GM12878 (cell line): ENCODE results near the gene SLC22A4. TPM values are rescaled to one million over a fixed set of nuclear protein-coding genes. Genes with fewer than 3 reads are reported as not detected.

Experiments
- ATAC-seq: fragments of 200-7000 bp; cut with Tn5 transposase; 3 replicates; pipeline ENCODE4 v1.9.1; 2020; ENCODE audit warnings: mild to moderate bottlenecking, moderate library complexity
- BruUV-seq: library from RNA; stranded (reverse); fragments of 400-500 nt; replicated peaks from 2 replicates; lab custom pipeline; 2021; lab: Mats Ljungman, UMichigan
- CTCF ChIA-PET: fragments of 300-600 bp; sonication (Branson Sonifier 250); formaldehyde crosslinking; extraction: SDS; loops from one replicate; lab custom pipeline; 2021; ENCODE audit warnings: inconsistent platforms; lab: Yijun Ruan, JAX
- POLR2A ChIA-PET: fragments of 350-600 bp; formaldehyde crosslinking; extraction: SDS; loops from one replicate; lab custom pipeline; 2021; ENCODE audit warnings: inconsistent platforms; lab: Charles Lee
- RAD21 ChIA-PET: fragments of 300-600 bp; sonication (Branson Sonifier 250); formaldehyde crosslinking; loops from one replicate; lab custom pipeline; 2023; ENCODE audit warnings: antibody characterized with exemption; ENCODE audit not compliant: unreplicated experiment; lab: Charles Lee
- SMC1A ChIA-PET: fragments of 300-600 bp; sonication (Branson Sonifier 250); formaldehyde crosslinking; loops from one replicate; lab custom pipeline; 2023; ENCODE audit not compliant: unreplicated experiment, uncharacterized antibody; lab: Charles Lee
- DNase-seq: peaks from one replicate; pipeline ENCODE4 v3.0.0-alpha.2; 2011; ENCODE audit warnings: low read depth, low spot score
- FAIRE-seq: peaks from 3 replicates; lab custom pipeline; 2011; peaks lifted over from hg19 to GRCh38; lab: Jason Lieb, UNC
- H2AFZ ChIP-seq: 2 replicates; pipeline ENCODE4 v1.6.0; 2011; ENCODE audit warnings: low read depth, low read length, control low read depth; ENCODE audit not compliant: control insufficient read depth
- H3K27ac ChIP-seq: 2 replicates; pipeline ENCODE4 v1.5.1; 2011; ENCODE audit warnings: control low read depth; ENCODE audit not compliant: control insufficient read depth, insufficient read depth
- H3K27me3 ChIP-seq, 2 experiments: replicated peaks in 1 of 2; 2 replicates each; pipeline versions ENCODE4 v1.6.0 to v1.6.1; 2011; ENCODE audit warnings: low read length in 1 of 2; ENCODE audit not compliant: control insufficient read depth in 2 of 2, insufficient read depth in 2 of 2
- H3K36me3 ChIP-seq, 2 experiments: 2 replicates each; pipeline ENCODE4 v1.5.1; 2011; ENCODE audit warnings: low read length in 1 of 2; ENCODE audit not compliant: control insufficient read depth in 2 of 2, insufficient read depth in 2 of 2
- H3K4me1 ChIP-seq: 2 replicates; pipeline ENCODE4 v1.6.1; 2011; ENCODE audit warnings: mild to moderate bottlenecking, low read length, moderate library complexity, mixed read lengths; ENCODE audit not compliant: control insufficient read depth, insufficient read depth
- H3K4me2 ChIP-seq: 2 replicates; pipeline ENCODE4 v1.6.0; 2011; ENCODE audit warnings: control low read depth; ENCODE audit not compliant: control insufficient read depth, insufficient read depth
- H3K4me3 ChIP-seq: fragments of 200-600 bp; sonication (generic); 2 replicates; pipeline ENCODE4 v1.5.1; 2016
- H3K79me2 ChIP-seq: 2 replicates; pipeline ENCODE4 v1.6.0; 2011; ENCODE audit warnings: low read length; ENCODE audit not compliant: control insufficient read depth, insufficient read depth
- H3K9ac ChIP-seq: 2 replicates; pipeline ENCODE4 v1.8.0; 2011; ENCODE audit warnings: low read length, control low read depth, mixed read lengths; ENCODE audit not compliant: control insufficient read depth, insufficient read depth
- H3K9me3 ChIP-seq: replicated peaks from 3 replicates; pipeline ENCODE4 v1.5.1; 2011; ENCODE audit warnings: mild to moderate bottlenecking, low read length; ENCODE audit not compliant: control insufficient read depth, insufficient read depth
- H4K20me1 ChIP-seq: 2 replicates; pipeline ENCODE4 v1.6.0; 2011; ENCODE audit not compliant: control insufficient read depth, insufficient read depth
- BMI1 ChIP-seq: fragments of 450-650 bp; IDR thresholded peaks from 2 replicates; pipeline ENCODE4 v1.6.1; 2016; ENCODE audit warnings: mild to moderate bottlenecking, moderate library complexity, borderline replicate concordance
- CHD1 ChIP-seq: IDR thresholded peaks from 2 replicates; pipeline ENCODE4 v1.6.1; 2012; ENCODE audit warnings: low read depth, low read length, improper control_type of control experiment
- JUND ChIP-seq: IDR thresholded peaks from 2 replicates; pipeline ENCODE4 v1.6.1; 2012; ENCODE audit warnings: low read depth, mild to moderate bottlenecking, low read length, improper control_type of control experiment, moderate library complexity
- LARP7 ChIP-seq: fragments of 450-650 bp; IDR thresholded peaks from 2 replicates; pipeline ENCODE4 v1.6.1; 2017; ENCODE audit warnings: mild to moderate bottlenecking
- NFYA ChIP-seq: IDR thresholded peaks from 2 replicates; pipeline ENCODE4 v1.6.1; 2011; ENCODE audit warnings: low read depth, mild to moderate bottlenecking, low read length, improper control_type of control experiment, borderline replicate concordance
- TBL1XR1 ChIP-seq: IDR thresholded peaks from 2 replicates; pipeline ENCODE4 v1.6.1; 2012; ENCODE audit warnings: low read depth, low read length, improper control_type of control experiment
- ZSCAN29 ChIP-seq: fragments of 450-650 bp; IDR thresholded peaks from 2 replicates; pipeline ENCODE4 v1.6.1; 2017; ENCODE audit warnings: mild to moderate bottlenecking, moderate library complexity
- WGBS: methylation state at CpG from one replicate; pipeline ENCODE4 v1.1.6; 2016; ENCODE audit warnings: low lambda C conversion rate; ENCODE audit not compliant: insufficient replicate concordance, insufficient coverage; ENCODE audit errors: missing lambda C conversion rate; 5-methylcytosine and 5-hydroxymethylcytosine counted together
- in situ Hi-C: fragments of 300-500 bp; cut with MboI; formaldehyde crosslinking; loops from 9 replicates; pipeline ENCODE4 v1.14.3; 2018; ENCODE audit warnings: mixed read lengths
- intact Hi-C: fragments of 100-400 bp; cut with micrococcal nuclease; formaldehyde crosslinking; loops from one replicate; pipeline ENCODE4 v1.14.2; 2022; ENCODE audit not compliant: unreplicated experiment
- polyA plus RNA-seq, 11 experiments: library from polyadenylated mRNA; depleted of rRNA in 4 of 11; unstranded in 6 of 11; stranded (reverse) in 5 of 11; fragments of >200 nt; fragmentation: Nextera tagmentation in 4 of 11; fragmentation: Illumina TruSeq in 1 of 11; extraction: Ambion mirVana in 4 of 11; extraction: Trizol in 1 of 11; gene quantifications; 1 replicate in 1 of 11; 2 replicates in 10 of 11; pipeline versions ENCODE4 v1.2.1 to v1.2.3, GENCODE V29; 2011 to 2016; ENCODE audit warnings: inconsistent platforms in 2 of 11, missing spikeins in 2 of 11, low read depth in 1 of 11
- total RNA-seq, 4 experiments: library from RNA; depleted of rRNA in 3 of 4; stranded (reverse); fragments of >200 nt in 3 of 4; fragmentation: Illumina TruSeq in 1 of 4; extraction: Trizol in 1 of 4; gene quantifications; 2 replicates each; pipeline versions ENCODE4 v1.2.1 to v1.2.3, GENCODE V29; 2013 to 2021
- TF ChIP-seq, protein P1 (sequence below): fragments of 450-650 bp; IDR thresholded peaks from 2 replicates; pipeline ENCODE4 v1.6.1; 2017; ENCODE audit warnings: low read depth, mild to moderate bottlenecking, moderate library complexity

SLC22A4 gene
- total and polyA plus RNA-seq, 10 of the 15 experiments (the other 5 are each of a cell fraction or from before 2014, with no cell fraction given), result 0.04 to 0.61 (median 0.10) TPM; not detected in 2

DNA sequence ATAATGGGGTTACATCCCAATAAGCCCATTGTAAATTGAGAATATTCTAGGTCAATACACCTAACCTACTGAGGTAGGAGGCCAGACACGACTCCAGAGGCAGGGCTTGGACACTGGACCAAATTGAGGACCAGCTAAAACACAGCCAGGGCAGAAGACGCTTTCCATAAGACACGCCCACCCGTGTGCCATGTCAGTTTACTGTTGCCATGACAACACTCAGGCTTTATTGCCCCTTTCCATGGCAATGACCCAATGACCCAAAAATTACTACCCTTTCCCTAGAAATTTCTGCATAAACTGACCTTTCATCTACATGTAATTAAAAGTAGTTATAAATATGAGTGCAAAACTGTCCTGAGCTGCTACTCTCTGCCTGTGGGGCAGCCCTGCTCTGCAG is 31.5 kb downstream of the SLC22A4 start:
- no peak overlapping the region for H2AFZ ChIP-seq
- ChIA-PET POLR2A (no interaction called here), CTCF (interaction anchor here (0.7 to 5.2 kb wide), 4 partner anchors 9 to 87 kb away, joined by 3 to 24 read pairs (median 6); no protein-coding TSS in a partner anchor), SMC1A (interaction anchor here (0.6 to 1.3 kb wide), 5 partner anchors 22 to 132 kb away, joined by 3 to 4 read pairs (median 3); no protein-coding TSS in a partner anchor), RAD21 (interaction anchor here (1.8 kb wide), 1 partner anchor 34 kb away, joined by 5 read pairs; no protein-coding TSS in a partner anchor)
- H3K4me1 ChIP-seq, result no peaks in the 10 kb centered on the region
- H3K27ac ChIP-seq, result no peak overlapping the region
- intact Hi-C loops, result no loop called here
- no peak overlapping the region for H3K4me3 ChIP-seq
- H3K79me2 ChIP-seq, result no peaks in the 10 kb centered on the region
- no TSS peak for BruUV-seq
- H3K36me3 ChIP-seq, result no peaks in the 10 kb centered on the region
- FAIRE-seq, result no peak
- no peaks in the 10 kb centered on the region for H3K9me3 ChIP-seq
- DNase-seq, result no peak
- peaks cover 0 to 2% of the 10 kb centered on the region in 2 experiments; a peak in 1 of 4 replicates for H3K27me3 ChIP-seq
- peak; percentile 44; the same call in 1 of the 2 replicates for TF ChIP-seq BMI1
- TF ChIP-seq CHD1, result no peak
- no peaks in the 10 kb centered on the region for H4K20me1 ChIP-seq
- no peak overlapping the region for H3K4me2 ChIP-seq
- in situ Hi-C loops, result no loop called here
- H3K9ac ChIP-seq, result no peak overlapping the region
- WGBS, result 58% methylated on average over 4 of the region's 4 CpGs
- no peak for ATAC-seq

DNA sequence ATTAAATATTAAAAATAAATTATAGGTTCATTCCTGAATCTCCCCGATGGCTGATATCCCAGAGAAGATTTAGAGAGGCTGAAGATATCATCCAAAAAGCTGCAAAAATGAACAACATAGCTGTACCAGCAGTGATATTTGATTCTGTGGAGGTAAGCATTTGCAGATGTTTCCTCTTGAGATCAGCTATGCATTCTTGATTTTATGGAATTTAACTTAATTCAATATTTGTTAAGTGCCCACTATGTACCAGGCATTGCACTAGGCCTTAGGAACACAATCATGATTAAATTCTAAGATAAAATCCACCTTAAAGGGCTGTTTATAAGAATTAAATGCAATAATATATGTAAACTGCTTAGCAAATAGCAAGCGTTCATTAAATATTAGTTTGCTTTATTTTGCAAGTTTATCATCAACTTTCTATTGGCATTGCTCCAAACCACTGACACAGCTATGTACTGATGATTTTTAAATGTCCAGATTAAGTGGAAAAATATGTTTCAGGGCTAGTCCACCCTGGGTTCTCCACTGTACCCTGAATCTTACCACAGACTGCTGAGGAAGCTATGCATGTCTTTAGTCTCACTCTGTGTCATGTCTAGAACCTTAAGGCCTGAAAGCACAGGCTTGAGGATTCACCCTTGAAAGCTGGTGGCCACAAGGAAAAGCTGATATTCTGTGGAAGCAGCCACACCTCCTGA is 33.2 kb downstream of the SLC22A4 start:
- H3K4me1 ChIP-seq, result no peaks in the 10 kb centered on the region
- no peak overlapping the region for H3K27ac ChIP-seq
- H3K4me2 ChIP-seq, result no peak overlapping the region
- no peak overlapping the region for H2AFZ ChIP-seq
- no peaks in the 10 kb centered on the region for H3K79me2 ChIP-seq
- no TSS peak for BruUV-seq
- SMC1A ChIA-PET, result interaction anchor here (1.1 to 1.9 kb wide), 2 partner anchors 27 to 89 kb away, joined by 3 to 4 read pairs; no protein-coding TSS in a partner anchor
- H3K36me3 ChIP-seq, result no peaks in the 10 kb centered on the region
- no peaks in the 10 kb centered on the region; a peak in 1 of 4 replicates for H3K27me3 ChIP-seq
- CTCF ChIA-PET, result interaction anchor here (1.3 to 5.2 kb wide), 3 partner anchors 13 to 89 kb away, joined by 3 to 24 read pairs (median 7); no protein-coding TSS in a partner anchor
- no peak overlapping the region for H3K4me3 ChIP-seq
- intact Hi-C loops, result no loop called here
- POLR2A ChIA-PET, result interaction anchor here (1.0 kb wide), 1 partner anchor 33 kb away, joined by 3 read pairs; the partner anchor contains the start of gene SLC22A4
- TF ChIP-seq TBL1XR1, result no peak
- no peak for TF ChIP-seq LARP7
- no peak for TF ChIP-seq ZSCAN29
- no peak for TF ChIP-seq NFYA
- TF ChIP-seq, protein P1, sequence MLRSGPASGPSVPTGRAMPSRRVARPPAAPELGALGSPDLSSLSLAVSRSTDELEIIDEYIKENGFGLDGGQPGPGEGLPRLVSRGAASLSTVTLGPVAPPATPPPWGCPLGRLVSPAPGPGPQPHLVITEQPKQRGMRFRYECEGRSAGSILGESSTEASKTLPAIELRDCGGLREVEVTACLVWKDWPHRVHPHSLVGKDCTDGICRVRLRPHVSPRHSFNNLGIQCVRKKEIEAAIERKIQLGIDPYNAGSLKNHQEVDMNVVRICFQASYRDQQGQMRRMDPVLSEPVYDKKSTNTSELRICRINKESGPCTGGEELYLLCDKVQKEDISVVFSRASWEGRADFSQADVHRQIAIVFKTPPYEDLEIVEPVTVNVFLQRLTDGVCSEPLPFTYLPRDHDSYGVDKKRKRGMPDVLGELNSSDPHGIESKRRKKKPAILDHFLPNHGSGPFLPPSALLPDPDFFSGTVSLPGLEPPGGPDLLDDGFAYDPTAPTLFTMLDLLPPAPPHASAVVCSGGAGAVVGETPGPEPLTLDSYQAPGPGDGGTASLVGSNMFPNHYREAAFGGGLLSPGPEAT, result no peak
- TF ChIP-seq JUND, result no peak
- TF ChIP-seq, all 136 proteins: peak for 0
- H4K20me1 ChIP-seq, result no peaks in the 10 kb centered on the region
- FAIRE-seq (no peak), ATAC-seq (no peak), DNase-seq (no peak)
- no peak overlapping the region for H3K9ac ChIP-seq
- WGBS, result 35% methylated on average over 2 of the region's 2 CpGs
- in situ Hi-C loops, result no loop called here
- RAD21 ChIA-PET, result interaction anchor here (0.5 to 0.6 kb wide), 2 partner anchors 67 to 669 kb away, joined by 3 read pairs; no protein-coding TSS in a partner anchor
- H3K9me3 ChIP-seq, result no peaks in the 10 kb centered on the region
